ENCODE measurements around the gene NUP214.

DNA sequence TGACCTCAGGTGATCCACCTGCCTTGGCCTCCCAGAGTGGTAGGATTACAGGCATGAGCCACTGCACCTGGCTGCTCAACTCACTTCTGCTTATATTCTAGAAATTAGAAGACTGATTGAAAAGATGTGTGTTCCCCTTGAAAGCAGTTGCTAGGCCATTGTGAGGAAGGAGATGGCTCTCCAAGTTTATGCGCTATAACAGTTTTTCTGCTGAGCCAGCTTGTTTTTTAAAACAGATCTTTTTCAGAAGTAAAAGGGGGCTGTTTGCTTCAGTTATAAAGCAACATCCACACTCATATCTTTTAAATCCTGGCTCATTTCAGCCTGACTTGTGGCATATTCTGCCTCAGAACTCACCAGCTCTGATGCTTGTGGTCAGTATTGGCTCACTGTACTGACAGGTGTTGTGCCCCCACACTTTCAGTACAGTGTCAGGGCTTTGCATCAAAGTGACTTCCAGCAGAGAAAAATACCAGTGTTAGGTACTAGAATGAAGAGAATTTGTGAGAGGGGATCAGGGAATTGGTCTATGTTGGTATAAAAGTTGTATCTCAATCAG, 49.4 kb downstream of the NUP214 start:
- TF ChIP-seq ZNF274 (IDR thresholded peaks at IDR 0.05; ENCODE audit: low read depth, low read length), result no peak
- TF ChIP-seq, protein P1, sequence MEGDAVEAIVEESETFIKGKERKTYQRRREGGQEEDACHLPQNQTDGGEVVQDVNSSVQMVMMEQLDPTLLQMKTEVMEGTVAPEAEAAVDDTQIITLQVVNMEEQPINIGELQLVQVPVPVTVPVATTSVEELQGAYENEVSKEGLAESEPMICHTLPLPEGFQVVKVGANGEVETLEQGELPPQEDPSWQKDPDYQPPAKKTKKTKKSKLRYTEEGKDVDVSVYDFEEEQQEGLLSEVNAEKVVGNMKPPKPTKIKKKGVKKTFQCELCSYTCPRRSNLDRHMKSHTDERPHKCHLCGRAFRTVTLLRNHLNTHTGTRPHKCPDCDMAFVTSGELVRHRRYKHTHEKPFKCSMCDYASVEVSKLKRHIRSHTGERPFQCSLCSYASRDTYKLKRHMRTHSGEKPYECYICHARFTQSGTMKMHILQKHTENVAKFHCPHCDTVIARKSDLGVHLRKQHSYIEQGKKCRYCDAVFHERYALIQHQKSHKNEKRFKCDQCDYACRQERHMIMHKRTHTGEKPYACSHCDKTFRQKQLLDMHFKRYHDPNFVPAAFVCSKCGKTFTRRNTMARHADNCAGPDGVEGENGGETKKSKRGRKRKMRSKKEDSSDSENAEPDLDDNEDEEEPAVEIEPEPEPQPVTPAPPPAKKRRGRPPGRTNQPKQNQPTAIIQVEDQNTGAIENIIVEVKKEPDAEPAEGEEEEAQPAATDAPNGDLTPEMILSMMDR (IDR thresholded peaks at IDR 0.05 in 2 of 3, conservative IDR thresholded peaks at IDR 0.05 in 1 of 3; ENCODE audit: borderline replicate concordance in 1 of 3, insufficient read depth in 1 of 3, low read depth in 2 of 3, low read length in 2 of 3), result no peak
- TF ChIP-seq, protein P2, sequence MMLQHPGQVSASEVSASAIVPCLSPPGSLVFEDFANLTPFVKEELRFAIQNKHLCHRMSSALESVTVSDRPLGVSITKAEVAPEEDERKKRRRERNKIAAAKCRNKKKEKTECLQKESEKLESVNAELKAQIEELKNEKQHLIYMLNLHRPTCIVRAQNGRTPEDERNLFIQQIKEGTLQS (IDR thresholded peaks at IDR 0.05), result no peak
- TF ChIP-seq CEBPB (IDR thresholded peaks at IDR 0.05; ENCODE audit: low read depth), result no peak
- no peak for TF ChIP-seq POLR2A (IDR thresholded peaks at IDR 0.05; ENCODE audit: borderline replicate concordance, extremely low read depth, insufficient read depth, insufficient read length)
- TF ChIP-seq EZH2 (IDR thresholded peaks at IDR 0.05), result no peak
- TF ChIP-seq EZH2phosphoT487 (IDR thresholded peaks at IDR 0.05; ENCODE audit: borderline replicate concordance), result no peak
- no peak for TF ChIP-seq POLR2AphosphoS5 (IDR thresholded peaks at IDR 0.05; ENCODE audit: low read depth, low read length)
- TF ChIP-seq EGR1 (IDR thresholded peaks at IDR 0.05; ENCODE audit: low read depth), result no peak
- TF ChIP-seq, protein P3, sequence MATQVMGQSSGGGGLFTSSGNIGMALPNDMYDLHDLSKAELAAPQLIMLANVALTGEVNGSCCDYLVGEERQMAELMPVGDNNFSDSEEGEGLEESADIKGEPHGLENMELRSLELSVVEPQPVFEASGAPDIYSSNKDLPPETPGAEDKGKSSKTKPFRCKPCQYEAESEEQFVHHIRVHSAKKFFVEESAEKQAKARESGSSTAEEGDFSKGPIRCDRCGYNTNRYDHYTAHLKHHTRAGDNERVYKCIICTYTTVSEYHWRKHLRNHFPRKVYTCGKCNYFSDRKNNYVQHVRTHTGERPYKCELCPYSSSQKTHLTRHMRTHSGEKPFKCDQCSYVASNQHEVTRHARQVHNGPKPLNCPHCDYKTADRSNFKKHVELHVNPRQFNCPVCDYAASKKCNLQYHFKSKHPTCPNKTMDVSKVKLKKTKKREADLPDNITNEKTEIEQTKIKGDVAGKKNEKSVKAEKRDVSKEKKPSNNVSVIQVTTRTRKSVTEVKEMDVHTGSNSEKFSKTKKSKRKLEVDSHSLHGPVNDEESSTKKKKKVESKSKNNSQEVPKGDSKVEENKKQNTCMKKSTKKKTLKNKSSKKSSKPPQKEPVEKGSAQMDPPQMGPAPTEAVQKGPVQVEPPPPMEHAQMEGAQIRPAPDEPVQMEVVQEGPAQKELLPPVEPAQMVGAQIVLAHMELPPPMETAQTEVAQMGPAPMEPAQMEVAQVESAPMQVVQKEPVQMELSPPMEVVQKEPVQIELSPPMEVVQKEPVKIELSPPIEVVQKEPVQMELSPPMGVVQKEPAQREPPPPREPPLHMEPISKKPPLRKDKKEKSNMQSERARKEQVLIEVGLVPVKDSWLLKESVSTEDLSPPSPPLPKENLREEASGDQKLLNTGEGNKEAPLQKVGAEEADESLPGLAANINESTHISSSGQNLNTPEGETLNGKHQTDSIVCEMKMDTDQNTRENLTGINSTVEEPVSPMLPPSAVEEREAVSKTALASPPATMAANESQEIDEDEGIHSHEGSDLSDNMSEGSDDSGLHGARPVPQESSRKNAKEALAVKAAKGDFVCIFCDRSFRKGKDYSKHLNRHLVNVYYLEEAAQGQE (IDR thresholded peaks at IDR 0.05; ENCODE audit: low read depth), result no peak
- TF ChIP-seq ZFX (IDR thresholded peaks at IDR 0.05), result no peak
- TF ChIP-seq SRF (IDR thresholded peaks at IDR 0.05; ENCODE audit: low read depth), result no peak
- TF ChIP-seq, protein P4, sequence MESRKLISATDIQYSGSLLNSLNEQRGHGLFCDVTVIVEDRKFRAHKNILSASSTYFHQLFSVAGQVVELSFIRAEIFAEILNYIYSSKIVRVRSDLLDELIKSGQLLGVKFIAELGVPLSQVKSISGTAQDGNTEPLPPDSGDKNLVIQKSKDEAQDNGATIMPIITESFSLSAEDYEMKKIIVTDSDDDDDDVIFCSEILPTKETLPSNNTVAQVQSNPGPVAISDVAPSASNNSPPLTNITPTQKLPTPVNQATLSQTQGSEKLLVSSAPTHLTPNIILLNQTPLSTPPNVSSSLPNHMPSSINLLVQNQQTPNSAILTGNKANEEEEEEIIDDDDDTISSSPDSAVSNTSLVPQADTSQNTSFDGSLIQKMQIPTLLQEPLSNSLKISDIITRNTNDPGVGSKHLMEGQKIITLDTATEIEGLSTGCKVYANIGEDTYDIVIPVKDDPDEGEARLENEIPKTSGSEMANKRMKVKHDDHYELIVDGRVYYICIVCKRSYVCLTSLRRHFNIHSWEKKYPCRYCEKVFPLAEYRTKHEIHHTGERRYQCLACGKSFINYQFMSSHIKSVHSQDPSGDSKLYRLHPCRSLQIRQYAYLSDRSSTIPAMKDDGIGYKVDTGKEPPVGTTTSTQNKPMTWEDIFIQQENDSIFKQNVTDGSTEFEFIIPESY (IDR thresholded peaks at IDR 0.05; ENCODE audit: extremely low read depth, insufficient replicate concordance, low read length), result no peak
